ENCODE measurements around the gene PRKAG3. TPM values are rescaled to one million over a fixed set of nuclear protein-coding genes. Genes with fewer than 3 reads are reported as not detected.

The PRKAG3 gene
- total RNA-seq, 3 donors from 2014 or later: not detected

DNA sequence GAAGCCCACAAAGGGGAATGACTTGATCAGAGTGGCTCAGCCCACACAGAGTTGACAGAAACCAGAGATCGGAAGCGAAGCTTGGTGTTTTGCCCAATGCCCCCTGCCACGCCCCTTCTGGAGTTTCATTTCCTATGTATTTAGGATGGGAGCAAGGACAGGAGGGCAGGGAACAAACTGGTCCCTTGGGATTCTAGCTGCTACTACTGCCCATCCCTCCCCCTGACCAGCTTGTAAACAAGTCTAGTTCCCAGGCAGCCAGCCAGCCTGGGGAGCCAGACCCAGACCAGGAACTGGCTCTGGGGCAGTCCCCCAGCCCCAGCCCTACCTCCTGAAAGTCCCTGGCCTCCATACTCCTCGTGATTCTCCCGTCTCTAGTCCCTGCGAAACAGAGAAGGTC lies 36.3 kb upstream of the PRKAG3 start:
- TF ChIP-seq CTCF (IDR thresholded peaks at IDR 0.05): no peak
- ATAC-seq (no peak), DNase-seq (no peak)
- no peaks in the 10 kb centered on the region for H3K36me3 ChIP-seq (ENCODE audit: low read depth)
- H3K9me3 ChIP-seq: no peaks in the 10 kb centered on the region
- no peak overlapping the region for H3K4me3 ChIP-seq
- H3K4me1 ChIP-seq (ENCODE audit: low read depth): peaks cover 5% of the 10 kb centered on the region
- intact Hi-C loops (cut with DNase I, micrococcal nuclease): no loop called here

DNA sequence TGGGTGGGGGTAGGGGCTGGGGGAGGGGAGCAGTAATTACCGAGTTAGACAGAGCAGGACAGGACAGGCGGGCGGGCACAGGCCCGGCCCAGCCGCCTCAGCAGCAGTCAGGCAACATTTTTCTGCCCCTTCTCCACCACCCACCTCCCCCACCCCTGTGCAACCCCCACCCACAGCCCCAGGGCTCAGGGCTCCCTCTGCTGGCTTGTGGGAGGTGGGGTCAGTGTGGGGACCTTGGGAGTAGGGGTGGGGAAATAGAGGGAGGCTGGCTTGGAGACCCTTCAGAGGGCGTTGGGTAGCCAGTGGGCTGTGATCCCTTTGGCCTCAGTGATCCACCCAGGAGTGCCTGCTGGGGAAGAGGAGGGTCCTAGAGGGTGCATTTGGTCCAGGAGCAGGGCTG lies 34.4 kb upstream of the PRKAG3 start:
- no peaks in the 10 kb centered on the region for H3K9me3 ChIP-seq
- TF ChIP-seq CTCF (IDR thresholded peaks at IDR 0.05): no peak
- intact Hi-C loops (cut with DNase I, micrococcal nuclease): no loop called here
- no peak for ATAC-seq
- no peak for DNase-seq
- no peaks in the 10 kb centered on the region for H3K36me3 ChIP-seq (ENCODE audit: low read depth)
- H3K4me3 ChIP-seq: no peak overlapping the region
- peaks cover under 1% of the 10 kb centered on the region for H3K4me1 ChIP-seq (ENCODE audit: low read depth)

DNA sequence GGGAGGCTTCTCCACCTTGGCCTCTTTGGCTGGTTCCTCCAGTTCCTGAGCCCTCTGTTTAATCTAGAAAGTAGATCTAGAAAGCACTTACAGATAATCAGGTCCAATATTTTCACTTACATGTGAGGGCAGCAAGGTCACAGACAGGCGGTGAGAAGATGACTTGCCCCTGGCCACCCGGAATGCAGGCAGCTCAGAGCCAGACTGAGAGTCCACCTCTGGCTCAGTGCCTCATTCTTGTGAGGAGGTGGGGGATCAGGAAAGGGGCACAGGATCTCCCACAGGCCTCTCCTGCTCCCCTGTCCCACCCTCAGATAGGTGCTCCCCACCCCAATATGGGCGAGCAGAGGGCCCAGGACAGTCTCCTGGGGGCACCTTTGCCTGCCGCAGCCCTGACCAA lies 33.8 kb upstream of the PRKAG3 start:
- Histone ChIP-seq H3K9me3 (no peaks in the 10 kb centered on the region), H3K4me1 (ENCODE audit: low read depth) (peaks cover 4% of the 10 kb centered on the region), H3K4me3 (no peak overlapping the region), H3K36me3 (ENCODE audit: low read depth) (no peaks in the 10 kb centered on the region)
- no peak for TF ChIP-seq CTCF (IDR thresholded peaks at IDR 0.05)
- intact Hi-C loops (cut with DNase I, micrococcal nuclease): no loop called here
- no peak for ATAC-seq
- DNase-seq: no peak

- Histone ChIP-seq H3K9me3 (no peaks in the 10 kb centered on the region), H3K36me3 (ENCODE audit: low read depth) (no peaks in the 10 kb centered on the region), H3K4me3 (no peak overlapping the region), H3K4me1 (ENCODE audit: low read depth) (peaks cover 15% of the 10 kb centered on the region)
- TF ChIP-seq CTCF (IDR thresholded peaks at IDR 0.05): no peak
- ATAC-seq (no peak), DNase-seq (no peak)
- intact Hi-C loops (cut with DNase I, micrococcal nuclease): no loop called here
Measured at GRCh38 chr2:218863021-218863520, 31.5 kb upstream of the PRKAG3 start.

GRCh38 chr2:218861645-218862318 lies 30.2 kb upstream of the PRKAG3 start:
- Histone ChIP-seq H3K9me3 (no peaks in the 10 kb centered on the region), H3K4me3 (no peak overlapping the region), H3K4me1 (ENCODE audit: low read depth) (peaks cover 15% of the 10 kb centered on the region), H3K36me3 (ENCODE audit: low read depth) (no peaks in the 10 kb centered on the region)
- DNase-seq (no peak), ATAC-seq (no peak)
- intact Hi-C loops (cut with DNase I, micrococcal nuclease): no loop called here
- no peak for TF ChIP-seq CTCF (IDR thresholded peaks at IDR 0.05)
